K562 (cell line): Measurements from ENCODE around the gene CSE1L. TPM values are rescaled to one million over a fixed set of nuclear protein-coding genes. Genes with fewer than 3 reads are reported as not detected.
A peak's percentile ranks its signal among the peaks of the same experiment; 100 is the strongest.

Experiments used
- CHD2 ChIP-seq: IDR thresholded peaks from 2 replicates; pipeline ENCODE4 v1.6.1; 2011; ENCODE audit warnings: low read depth, low read length
- GATA2 ChIP-seq: sonication (generic); formaldehyde crosslinking; IDR thresholded peaks from 2 replicates; pipeline ENCODE4 v1.4.0; 2020; ENCODE audit warnings: mild to moderate bottlenecking, missing genetic modification reagents
- GTF2A2 ChIP-seq: IDR thresholded peaks from 2 replicates; pipeline ENCODE4 v1.6.1; 2016; ENCODE audit warnings: mild to moderate bottlenecking, missing genetic modification characterization, missing compliant biosample characterization
- MAFF ChIP-seq: IDR thresholded peaks from 2 replicates; pipeline ENCODE4 v1.6.1; 2012; ENCODE audit warnings: low read length, improper control_type of control experiment
- MTF1 ChIP-seq: fragments of 250-450 bp; sonication (Bioruptor Pico); IDR thresholded peaks from 2 replicates; pipeline ENCODE4 v1.9.0; 2021; ENCODE audit warnings: moderate library complexity, mild to moderate bottlenecking, inconsistent platforms, borderline replicate concordance
- NCOA6 ChIP-seq: fragments of 450-650 bp; IDR thresholded peaks from 2 replicates; pipeline ENCODE4 v1.6.1; 2017; ENCODE audit warnings: mild to moderate bottlenecking
- NR1H2 ChIP-seq: sonication (generic); formaldehyde crosslinking; IDR thresholded peaks from 2 replicates; pipeline ENCODE4 v1.4.0; 2020; ENCODE audit warnings: mild to moderate bottlenecking, missing genetic modification reagents
- PHB ChIP-seq: fragments of 250-450 bp; sonication (Bioruptor Pico); IDR thresholded peaks from 2 replicates; pipeline ENCODE4 v1.5.0; 2021
- POLR2A ChIP-seq: fragments of 450-650 bp; conservative IDR thresholded peaks from 2 replicates; pipeline ENCODE4 v1.6.1; 2016
- POLR2AphosphoS2 ChIP-seq: IDR thresholded peaks from 2 replicates; pipeline ENCODE4 v1.6.1; 2012; ENCODE audit warnings: low read length, improper control_type of control experiment
- RBM22 ChIP-seq: fragments of 200-400 bp; formaldehyde crosslinking; IDR thresholded peaks from 2 replicates; pipeline ENCODE4 v1.6.1; 2018; ENCODE audit warnings: low read length, low read depth; ENCODE audit not compliant: poor library complexity, severe bottlenecking
- SREBF2 ChIP-seq: sonication (generic); formaldehyde crosslinking; IDR thresholded peaks from 2 replicates; pipeline ENCODE4 v1.4.0; 2020; ENCODE audit warnings: mild to moderate bottlenecking, missing genetic modification reagents
- ZNF217 ChIP-seq: sonication (generic); formaldehyde crosslinking; IDR thresholded peaks from 2 replicates; pipeline ENCODE4 v1.8.0; 2022; ENCODE audit warnings: mild to moderate bottlenecking, missing genetic modification reagents
- ZNF316 ChIP-seq: fragments of 450-650 bp; IDR thresholded peaks from 2 replicates; pipeline ENCODE4 v1.6.1; 2016
- polyA plus RNA-seq, 8 experiments: library from polyadenylated mRNA; depleted of rRNA in 4 of 8; stranded (reverse) in 5 of 8; unstranded in 3 of 8; fragments of >200 nt; fragmentation: Nextera tagmentation in 2 of 8; fragmentation: Illumina TruSeq in 1 of 8; extraction: Ambion mirVana in 2 of 8; extraction: Trizol in 1 of 8; gene quantifications; 2 replicates each; pipeline versions ENCODE4 v1.2.1 to v1.2.3, GENCODE V29; 2011 to 2014; ENCODE audit warnings: inconsistent platforms in 1 of 8, missing spikeins in 1 of 8
- total RNA-seq, 7 experiments: library from RNA; depleted of rRNA in 6 of 7; stranded (reverse); fragments of >200 nt in 6 of 7; fragmentation: Illumina TruSeq in 2 of 7; extraction: Trizol in 2 of 7; gene quantifications; 2 replicates each; pipeline versions ENCODE4 v1.2.1 to v1.2.3, GENCODE V29; 2011 to 2021; ENCODE audit warnings: low replicate concordance in 1 of 7
- TF ChIP-seq, protein P1 (sequence below): fragments of 250-450 bp; sonication (Bioruptor Pico); IDR thresholded peaks from 2 replicates; pipeline ENCODE4 v1.8.0; 2022; ENCODE audit warnings: inconsistent platforms, mild to moderate bottlenecking, moderate library complexity, borderline replicate concordance
- TF ChIP-seq, protein P2 (sequence below): fragments of 250-450 bp; sonication (Bioruptor Pico); IDR thresholded peaks from 2 replicates; pipeline ENCODE4 v1.4.0; 2020; ENCODE audit warnings: mild to moderate bottlenecking, moderate library complexity, borderline replicate concordance
- TF ChIP-seq, protein P3 (sequence below), 2 experiments: IDR thresholded peaks; 2 replicates each; pipeline ENCODE4 v1.6.1; 2011; ENCODE audit warnings: borderline replicate concordance in 1 of 2, control low read depth in 1 of 2, low read depth in 1 of 2, low read length in 1 of 2, mild to moderate bottlenecking in 1 of 2, mixed read lengths in 1 of 2, moderate library complexity in 1 of 2; ENCODE audit not compliant: insufficient read depth in 1 of 2, insufficient read length in 1 of 2, poor library complexity in 1 of 2, severe bottlenecking in 1 of 2; ENCODE audit errors: extremely low read depth in 1 of 2
- TF ChIP-seq, protein P4 (sequence below): fragments of 250-450 bp; sonication (Bioruptor Pico); IDR thresholded peaks from 2 replicates; pipeline ENCODE4 v1.8.0; 2021; ENCODE audit warnings: borderline replicate concordance, mild to moderate bottlenecking, moderate library complexity; ENCODE audit not compliant: poor library complexity, severe bottlenecking
- TF ChIP-seq, protein P5 (sequence below): conservative IDR thresholded peaks from 2 replicates; pipeline ENCODE4 v1.6.1; 2011; ENCODE audit warnings: low read depth, mild to moderate bottlenecking, low read length; ENCODE audit not compliant: control insufficient read depth

CSE1L gene
- total and polyA plus RNA-seq, 9 of the 15 experiments (the other 6 are each of a cell fraction or from before 2014, with no cell fraction given): 138 to 280 (median 209) TPM

DNA sequence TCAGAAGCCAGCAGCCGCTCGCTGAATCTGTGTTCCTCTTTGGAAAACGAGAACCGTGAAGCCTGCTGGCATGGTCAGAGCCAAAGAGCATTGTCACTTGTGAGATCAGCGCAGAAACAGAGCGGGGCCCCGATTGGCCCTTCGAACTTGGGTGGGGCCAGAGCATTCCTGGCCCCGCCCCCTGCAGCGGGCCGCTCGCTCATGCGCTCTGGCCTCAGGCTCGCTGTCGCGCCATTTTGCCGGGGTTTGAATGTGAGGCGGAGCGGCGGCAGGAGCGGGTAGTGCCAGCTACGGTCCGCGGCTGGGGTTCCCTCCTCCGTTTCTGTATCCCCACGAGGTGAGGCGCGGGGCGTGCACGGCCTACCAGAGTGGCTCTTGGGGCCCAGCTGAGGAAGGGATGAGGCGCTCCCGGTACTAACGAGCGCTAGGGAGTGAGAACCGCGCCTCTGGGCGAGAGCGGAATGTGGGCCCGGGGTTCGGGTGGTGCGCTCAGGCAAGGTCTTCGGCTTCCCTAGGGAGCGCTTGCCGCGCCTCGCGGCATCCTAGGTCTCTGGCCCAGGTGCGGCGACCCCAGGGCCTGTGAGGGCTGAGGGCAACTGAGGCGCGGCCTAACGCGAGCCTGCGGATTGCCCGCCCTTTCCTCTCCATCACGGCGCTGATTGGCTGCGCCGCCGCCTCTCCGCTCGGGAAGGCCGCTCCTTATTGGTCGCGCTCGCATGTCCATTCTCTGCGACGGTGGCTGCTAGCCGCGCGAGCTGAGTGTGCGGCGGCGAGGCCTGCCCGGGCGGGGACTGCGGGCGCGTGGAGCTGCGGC lies at the start of gene CSE1L (continued):
- TF ChIP-seq, protein P1, sequence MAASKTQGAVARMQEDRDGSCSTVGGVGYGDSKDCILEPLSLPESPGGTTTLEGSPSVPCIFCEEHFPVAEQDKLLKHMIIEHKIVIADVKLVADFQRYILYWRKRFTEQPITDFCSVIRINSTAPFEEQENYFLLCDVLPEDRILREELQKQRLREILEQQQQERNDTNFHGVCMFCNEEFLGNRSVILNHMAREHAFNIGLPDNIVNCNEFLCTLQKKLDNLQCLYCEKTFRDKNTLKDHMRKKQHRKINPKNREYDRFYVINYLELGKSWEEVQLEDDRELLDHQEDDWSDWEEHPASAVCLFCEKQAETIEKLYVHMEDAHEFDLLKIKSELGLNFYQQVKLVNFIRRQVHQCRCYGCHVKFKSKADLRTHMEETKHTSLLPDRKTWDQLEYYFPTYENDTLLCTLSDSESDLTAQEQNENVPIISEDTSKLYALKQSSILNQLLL (CRISPR knock-in tag): no peak
- TF ChIP-seq POLR2A (peak; percentile 99), PHB (peak; percentile 84; the same call in 1 of the 2 replicates), POLR2AphosphoS2 (peak; percentile 81; the same call in 1 of the 2 replicates), NR1H2 (CRISPR knock-in tag) (peak; percentile 82), SREBF2 (no peak), ZNF316 (peak; percentile 48; the same call in 1 of the 2 replicates), GATA2 (CRISPR knock-in tag) (peak; percentile 26; the same call in 1 of the 2 replicates), RBM22 (peak; percentile 65), ZNF217 (CRISPR knock-in tag) (no peak), GTF2A2 (tag) (no peak), CHD2 (peak; percentile 78), MAFF (peak; percentile 9; the same call in 1 of the 2 replicates), MTF1 (CRISPR knock-in tag) (no peak), NCOA6 (no peak)
- TF ChIP-seq, protein P2, sequence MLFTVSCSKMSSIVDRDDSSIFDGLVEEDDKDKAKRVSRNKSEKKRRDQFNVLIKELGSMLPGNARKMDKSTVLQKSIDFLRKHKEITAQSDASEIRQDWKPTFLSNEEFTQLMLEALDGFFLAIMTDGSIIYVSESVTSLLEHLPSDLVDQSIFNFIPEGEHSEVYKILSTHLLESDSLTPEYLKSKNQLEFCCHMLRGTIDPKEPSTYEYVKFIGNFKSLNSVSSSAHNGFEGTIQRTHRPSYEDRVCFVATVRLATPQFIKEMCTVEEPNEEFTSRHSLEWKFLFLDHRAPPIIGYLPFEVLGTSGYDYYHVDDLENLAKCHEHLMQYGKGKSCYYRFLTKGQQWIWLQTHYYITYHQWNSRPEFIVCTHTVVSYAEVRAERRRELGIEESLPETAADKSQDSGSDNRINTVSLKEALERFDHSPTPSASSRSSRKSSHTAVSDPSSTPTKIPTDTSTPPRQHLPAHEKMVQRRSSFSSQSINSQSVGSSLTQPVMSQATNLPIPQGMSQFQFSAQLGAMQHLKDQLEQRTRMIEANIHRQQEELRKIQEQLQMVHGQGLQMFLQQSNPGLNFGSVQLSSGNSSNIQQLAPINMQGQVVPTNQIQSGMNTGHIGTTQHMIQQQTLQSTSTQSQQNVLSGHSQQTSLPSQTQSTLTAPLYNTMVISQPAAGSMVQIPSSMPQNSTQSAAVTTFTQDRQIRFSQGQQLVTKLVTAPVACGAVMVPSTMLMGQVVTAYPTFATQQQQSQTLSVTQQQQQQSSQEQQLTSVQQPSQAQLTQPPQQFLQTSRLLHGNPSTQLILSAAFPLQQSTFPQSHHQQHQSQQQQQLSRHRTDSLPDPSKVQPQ (CRISPR knock-in tag): no peak
- TF ChIP-seq, protein P3, sequence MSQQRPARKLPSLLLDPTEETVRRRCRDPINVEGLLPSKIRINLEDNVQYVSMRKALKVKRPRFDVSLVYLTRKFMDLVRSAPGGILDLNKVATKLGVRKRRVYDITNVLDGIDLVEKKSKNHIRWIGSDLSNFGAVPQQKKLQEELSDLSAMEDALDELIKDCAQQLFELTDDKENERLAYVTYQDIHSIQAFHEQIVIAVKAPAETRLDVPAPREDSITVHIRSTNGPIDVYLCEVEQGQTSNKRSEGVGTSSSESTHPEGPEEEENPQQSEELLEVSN (IDR thresholded peaks at IDR 0.05; ENCODE audit: borderline replicate concordance in 1 of 2, extremely low read depth in 1 of 2, insufficient read depth in 1 of 2, insufficient read length in 1 of 2, low read depth in 1 of 2, low read length in 1 of 2, poor library complexity in 1 of 2, severe bottlenecking in 1 of 2): peak; percentile 89 to 94
- TF ChIP-seq, protein P4, sequence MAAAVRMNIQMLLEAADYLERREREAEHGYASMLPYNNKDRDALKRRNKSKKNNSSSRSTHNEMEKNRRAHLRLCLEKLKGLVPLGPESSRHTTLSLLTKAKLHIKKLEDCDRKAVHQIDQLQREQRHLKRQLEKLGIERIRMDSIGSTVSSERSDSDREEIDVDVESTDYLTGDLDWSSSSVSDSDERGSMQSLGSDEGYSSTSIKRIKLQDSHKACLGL (CRISPR knock-in tag): no peak
- TF ChIP-seq, protein P5, sequence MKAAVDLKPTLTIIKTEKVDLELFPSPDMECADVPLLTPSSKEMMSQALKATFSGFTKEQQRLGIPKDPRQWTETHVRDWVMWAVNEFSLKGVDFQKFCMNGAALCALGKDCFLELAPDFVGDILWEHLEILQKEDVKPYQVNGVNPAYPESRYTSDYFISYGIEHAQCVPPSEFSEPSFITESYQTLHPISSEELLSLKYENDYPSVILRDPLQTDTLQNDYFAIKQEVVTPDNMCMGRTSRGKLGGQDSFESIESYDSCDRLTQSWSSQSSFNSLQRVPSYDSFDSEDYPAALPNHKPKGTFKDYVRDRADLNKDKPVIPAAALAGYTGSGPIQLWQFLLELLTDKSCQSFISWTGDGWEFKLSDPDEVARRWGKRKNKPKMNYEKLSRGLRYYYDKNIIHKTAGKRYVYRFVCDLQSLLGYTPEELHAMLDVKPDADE: peak; percentile 67
